Measurements from ENCODE around the gene DUSP5.

DNA sequence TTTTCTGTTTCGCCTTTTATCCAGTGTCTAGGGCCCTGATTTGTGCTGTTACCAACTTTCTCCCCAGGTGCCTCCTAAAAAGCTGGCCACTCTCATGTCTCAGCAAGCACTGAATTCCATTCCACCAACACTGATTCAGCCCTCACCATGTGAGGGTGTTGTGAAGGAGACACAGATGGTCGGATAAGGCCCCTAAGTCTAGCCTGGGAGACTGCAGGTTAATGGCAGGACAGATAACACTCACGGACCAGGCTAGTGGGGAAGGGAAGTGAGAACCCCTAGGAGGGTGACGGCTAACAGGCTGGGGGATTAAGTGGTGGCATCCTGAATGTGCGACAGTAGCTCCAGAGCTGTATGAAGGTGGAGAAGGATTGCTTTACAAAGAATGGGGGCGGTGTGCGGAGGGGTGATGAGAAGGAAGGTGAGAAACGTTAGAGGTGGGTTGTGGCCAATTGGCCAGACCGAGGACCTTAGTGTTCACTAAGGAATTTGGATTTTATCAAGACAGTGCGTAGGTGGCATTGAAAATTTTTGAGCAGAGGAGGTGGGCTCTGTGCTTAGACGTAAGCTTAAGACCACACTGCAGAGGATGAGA is 3.8 kb upstream of the DUSP5 start:
- TF ChIP-seq, protein P1, sequence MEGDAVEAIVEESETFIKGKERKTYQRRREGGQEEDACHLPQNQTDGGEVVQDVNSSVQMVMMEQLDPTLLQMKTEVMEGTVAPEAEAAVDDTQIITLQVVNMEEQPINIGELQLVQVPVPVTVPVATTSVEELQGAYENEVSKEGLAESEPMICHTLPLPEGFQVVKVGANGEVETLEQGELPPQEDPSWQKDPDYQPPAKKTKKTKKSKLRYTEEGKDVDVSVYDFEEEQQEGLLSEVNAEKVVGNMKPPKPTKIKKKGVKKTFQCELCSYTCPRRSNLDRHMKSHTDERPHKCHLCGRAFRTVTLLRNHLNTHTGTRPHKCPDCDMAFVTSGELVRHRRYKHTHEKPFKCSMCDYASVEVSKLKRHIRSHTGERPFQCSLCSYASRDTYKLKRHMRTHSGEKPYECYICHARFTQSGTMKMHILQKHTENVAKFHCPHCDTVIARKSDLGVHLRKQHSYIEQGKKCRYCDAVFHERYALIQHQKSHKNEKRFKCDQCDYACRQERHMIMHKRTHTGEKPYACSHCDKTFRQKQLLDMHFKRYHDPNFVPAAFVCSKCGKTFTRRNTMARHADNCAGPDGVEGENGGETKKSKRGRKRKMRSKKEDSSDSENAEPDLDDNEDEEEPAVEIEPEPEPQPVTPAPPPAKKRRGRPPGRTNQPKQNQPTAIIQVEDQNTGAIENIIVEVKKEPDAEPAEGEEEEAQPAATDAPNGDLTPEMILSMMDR (IDR thresholded peaks at IDR 0.05): no peak
- TF ChIP-seq SIN3A (IDR thresholded peaks at IDR 0.05; ENCODE audit: borderline replicate concordance, insufficient read depth, low read depth, low read length) (no peak), TCF7L2 (IDR thresholded peaks at IDR 0.05; ENCODE audit: low read depth, low read length) (no peak), POLR2AphosphoS5 (IDR thresholded peaks at IDR 0.05; ENCODE audit: low read depth, low read length) (no peak)
